IPS-15b (cell line): Measurements from ENCODE around the gene FHOD1.
A peak's percentile ranks its signal among the peaks of the same experiment; 100 is the strongest.

ENCODE experiments used
- H3K27me3 ChIP-seq: one replicate; pipeline ENCODE4 v1.6.1; 2013; ENCODE audit warnings: low read length; ENCODE audit not compliant: control insufficient read depth, insufficient read depth
- H3K36me3 ChIP-seq: one replicate; pipeline ENCODE4 v1.6.1; 2013; ENCODE audit warnings: low read length; ENCODE audit not compliant: control insufficient read depth, insufficient read depth
- H3K4me1 ChIP-seq: one replicate; pipeline ENCODE4 v1.6.1; 2013; ENCODE audit warnings: mild to moderate bottlenecking, low read length; ENCODE audit not compliant: control insufficient read depth, insufficient read depth
- H3K4me3 ChIP-seq: one replicate; pipeline ENCODE4 v1.5.1; 2013; ENCODE audit warnings: low read depth, low read length
- H3K9ac ChIP-seq: one replicate; pipeline ENCODE4 v1.6.1; 2013; ENCODE audit warnings: low read depth, mild to moderate bottlenecking, low read length
- H3K9me3 ChIP-seq: one replicate; pipeline ENCODE4 v1.6.1; 2013; ENCODE audit warnings: mild to moderate bottlenecking, low read length; ENCODE audit not compliant: control insufficient read depth, insufficient read depth

FHOD1 gene

GRCh38 chr16:67269766-67270165 lies 22.5 kb upstream of the FHOD1 start:
- Histone ChIP-seq H3K4me3 (no peak overlapping the region), H3K9ac (no peak overlapping the region), H3K9me3 (no peaks in the 10 kb centered on the region), H3K4me1 (peaks cover 3% of the 10 kb centered on the region), H3K27me3 (no peaks in the 10 kb centered on the region), H3K36me3 (no peaks in the 10 kb centered on the region)

GRCh38 chr16:67268136-67268579 lies 20.9 kb upstream of the FHOD1 start:
- no peaks in the 10 kb centered on the region for H3K27me3 ChIP-seq
- H3K9ac ChIP-seq, result no peak overlapping the region
- no peak overlapping the region for H3K4me3 ChIP-seq

GRCh38 chr16:67265834-67266233 lies 18.6 kb upstream of the FHOD1 start:
- H3K9me3 ChIP-seq, result no peaks in the 10 kb centered on the region
- no peaks in the 10 kb centered on the region for H3K36me3 ChIP-seq
- no peaks in the 10 kb centered on the region for H3K27me3 ChIP-seq
- H3K4me1 ChIP-seq, result peaks cover 3% of the 10 kb centered on the region
- no peak overlapping the region for H3K4me3 ChIP-seq
- no peak overlapping the region for H3K9ac ChIP-seq

More at GRCh38 chr16:67268136-67268579, 20.9 kb upstream of the FHOD1 start:
- no peaks in the 10 kb centered on the region for H3K36me3 ChIP-seq
- peaks cover 3% of the 10 kb centered on the region for H3K4me1 ChIP-seq
- H3K9me3 ChIP-seq, result no peaks in the 10 kb centered on the region

- no peak overlapping the region for H3K4me3 ChIP-seq
- no peaks in the 10 kb centered on the region for H3K9me3 ChIP-seq
- H3K4me1 ChIP-seq, result peaks cover 3% of the 10 kb centered on the region
- no peaks in the 10 kb centered on the region for H3K36me3 ChIP-seq
- H3K9ac ChIP-seq, result no peak overlapping the region
- no peaks in the 10 kb centered on the region for H3K27me3 ChIP-seq
Measured at GRCh38 chr16:67264866-67265265, 17.6 kb upstream of the FHOD1 start.

- Histone ChIP-seq H3K9ac (no peak overlapping the region), H3K4me1 (no peaks in the 10 kb centered on the region), H3K9me3 (no peaks in the 10 kb centered on the region), H3K4me3 (no peak overlapping the region), H3K36me3 (no peaks in the 10 kb centered on the region), H3K27me3 (no peaks in the 10 kb centered on the region)
Measured at GRCh38 chr16:67264277-67264676, 17.0 kb upstream of the FHOD1 start.

- no peaks in the 10 kb centered on the region for H3K27me3 ChIP-seq
- H3K4me3 ChIP-seq, result no peak overlapping the region
- no peaks in the 10 kb centered on the region for H3K36me3 ChIP-seq
- H3K9ac ChIP-seq, result no peak overlapping the region
- no peaks in the 10 kb centered on the region for H3K4me1 ChIP-seq
- no peaks in the 10 kb centered on the region for H3K9me3 ChIP-seq
Measured at GRCh38 chr16:67263201-67263600, 15.9 kb upstream of the FHOD1 start.

- Histone ChIP-seq H3K4me3 (no peak overlapping the region), H3K9ac (no peak overlapping the region), H3K36me3 (peaks cover 2% of the 10 kb centered on the region), H3K27me3 (no peaks in the 10 kb centered on the region), H3K4me1 (no peaks in the 10 kb centered on the region), H3K9me3 (no peaks in the 10 kb centered on the region)
Measured at GRCh38 chr16:67260426-67261063, 13.3 kb upstream of the FHOD1 start.

- H3K4me1 ChIP-seq, result no peaks in the 10 kb centered on the region
- H3K9me3 ChIP-seq, result no peaks in the 10 kb centered on the region
- H3K4me3 ChIP-seq, result no peak overlapping the region
- no peaks in the 10 kb centered on the region for H3K27me3 ChIP-seq
- peaks cover 2% of the 10 kb centered on the region for H3K36me3 ChIP-seq
- H3K9ac ChIP-seq, result no peak overlapping the region
Measured at GRCh38 chr16:67259705-67260104, 12.4 kb upstream of the FHOD1 start.

- Histone ChIP-seq H3K9me3 (no peaks in the 10 kb centered on the region), H3K9ac (no peak overlapping the region), H3K4me1 (no peaks in the 10 kb centered on the region), H3K4me3 (no peak overlapping the region), H3K27me3 (no peaks in the 10 kb centered on the region), H3K36me3 (peaks cover 2% of the 10 kb centered on the region)
Measured at GRCh38 chr16:67258161-67258835, 11.0 kb upstream of the FHOD1 start.

GRCh38 chr16:67257486-67258160 lies 10.3 kb upstream of the FHOD1 start:
- Histone ChIP-seq H3K27me3 (no peaks in the 10 kb centered on the region), H3K4me3 (no peak overlapping the region), H3K9me3 (no peaks in the 10 kb centered on the region), H3K9ac (no peak overlapping the region), H3K4me1 (no peaks in the 10 kb centered on the region), H3K36me3 (peaks cover 2% of the 10 kb centered on the region)

GRCh38 chr16:67256701-67257230 lies 9.5 kb upstream of the FHOD1 start:
- Histone ChIP-seq H3K4me1 (no peaks in the 10 kb centered on the region), H3K27me3 (no peaks in the 10 kb centered on the region), H3K9me3 (no peaks in the 10 kb centered on the region), H3K9ac (peak overlapping the region; percentile 12), H3K36me3 (peaks cover 2% of the 10 kb centered on the region), H3K4me3 (no peak overlapping the region)
